ENCODE measurements around the gene TTC7B. TPM values are rescaled to one million over a fixed set of nuclear protein-coding genes. Genes with fewer than 3 reads are reported as not detected.

Gene TTC7B
- total and polyA plus RNA-seq, 9 of the 15 experiments (the other 6 are each of a cell fraction or from before 2014, with no cell fraction given) = 2.2 to 77.2 (median 36.7) TPM

DNA sequence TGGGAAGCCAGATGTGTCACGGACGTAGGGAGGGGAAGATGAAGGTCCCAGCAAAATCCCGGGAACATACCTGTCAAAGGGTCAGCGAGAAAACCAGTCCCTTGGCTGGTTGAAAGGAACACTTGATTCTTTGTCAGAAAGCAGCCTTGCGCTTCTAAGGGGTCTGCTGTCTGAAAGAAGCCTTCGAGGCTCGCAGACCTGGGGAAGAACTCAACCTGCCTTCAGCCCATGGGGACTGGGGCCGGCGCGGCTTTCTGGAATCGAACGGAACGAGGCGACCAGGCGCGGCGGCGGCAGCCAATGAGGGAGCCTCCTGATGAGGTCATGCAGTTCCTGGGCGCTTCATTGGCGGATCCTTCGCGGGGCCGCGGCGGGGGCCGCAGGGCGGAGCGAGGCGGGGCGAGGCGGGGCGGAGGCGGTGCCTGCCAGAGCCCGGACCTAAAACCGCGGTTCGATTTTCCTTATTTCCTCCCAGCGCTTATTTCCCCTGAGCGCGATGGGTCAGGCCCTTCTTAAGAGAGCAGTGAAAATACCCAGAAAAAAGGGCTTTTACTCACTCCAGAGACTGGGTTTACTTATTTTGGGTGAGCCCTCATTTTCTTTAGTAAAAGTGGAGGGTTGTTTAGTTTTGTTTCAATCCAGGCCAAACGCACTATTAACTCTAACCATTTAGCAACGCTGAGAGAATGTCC, 11.8 kb upstream of the TTC7B start (continued):
- TF ChIP-seq, protein P1, sequence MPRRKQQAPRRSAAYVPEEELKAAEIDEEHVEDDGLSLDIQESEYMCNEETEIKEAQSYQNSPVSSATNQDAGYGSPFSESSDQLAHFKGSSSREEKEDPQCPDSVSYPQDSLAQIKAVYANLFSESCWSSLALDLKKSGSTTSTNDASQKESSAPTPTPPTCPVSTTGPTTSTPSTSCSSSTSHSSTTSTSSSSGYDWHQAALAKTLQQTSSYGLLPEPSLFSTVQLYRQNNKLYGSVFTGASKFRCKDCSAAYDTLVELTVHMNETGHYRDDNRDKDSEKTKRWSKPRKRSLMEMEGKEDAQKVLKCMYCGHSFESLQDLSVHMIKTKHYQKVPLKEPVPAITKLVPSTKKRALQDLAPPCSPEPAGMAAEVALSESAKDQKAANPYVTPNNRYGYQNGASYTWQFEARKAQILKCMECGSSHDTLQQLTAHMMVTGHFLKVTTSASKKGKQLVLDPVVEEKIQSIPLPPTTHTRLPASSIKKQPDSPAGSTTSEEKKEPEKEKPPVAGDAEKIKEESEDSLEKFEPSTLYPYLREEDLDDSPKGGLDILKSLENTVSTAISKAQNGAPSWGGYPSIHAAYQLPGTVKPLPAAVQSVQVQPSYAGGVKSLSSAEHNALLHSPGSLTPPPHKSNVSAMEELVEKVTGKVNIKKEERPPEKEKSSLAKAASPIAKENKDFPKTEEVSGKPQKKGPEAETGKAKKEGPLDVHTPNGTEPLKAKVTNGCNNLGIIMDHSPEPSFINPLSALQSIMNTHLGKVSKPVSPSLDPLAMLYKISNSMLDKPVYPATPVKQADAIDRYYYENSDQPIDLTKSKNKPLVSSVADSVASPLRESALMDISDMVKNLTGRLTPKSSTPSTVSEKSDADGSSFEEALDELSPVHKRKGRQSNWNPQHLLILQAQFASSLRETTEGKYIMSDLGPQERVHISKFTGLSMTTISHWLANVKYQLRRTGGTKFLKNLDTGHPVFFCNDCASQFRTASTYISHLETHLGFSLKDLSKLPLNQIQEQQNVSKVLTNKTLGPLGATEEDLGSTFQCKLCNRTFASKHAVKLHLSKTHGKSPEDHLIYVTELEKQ (CRISPR knock-in tag; IDR thresholded peaks at IDR 0.05) = no peak
- no peak for TF ChIP-seq PRMT5 (CRISPR knock-in tag; IDR thresholded peaks at IDR 0.05)
- TF ChIP-seq ZNF324 (CRISPR knock-in tag; IDR thresholded peaks at IDR 0.05) = no peak
- TF ChIP-seq, protein P2, sequence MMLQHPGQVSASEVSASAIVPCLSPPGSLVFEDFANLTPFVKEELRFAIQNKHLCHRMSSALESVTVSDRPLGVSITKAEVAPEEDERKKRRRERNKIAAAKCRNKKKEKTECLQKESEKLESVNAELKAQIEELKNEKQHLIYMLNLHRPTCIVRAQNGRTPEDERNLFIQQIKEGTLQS (IDR thresholded peaks at IDR 0.05) = peak; percentile 76
- TF ChIP-seq, protein P2 (CRISPR knock-in tag; conservative IDR thresholded peaks at IDR 0.05) = no peak
- no peak for TF ChIP-seq ZNF217 (CRISPR knock-in tag; IDR thresholded peaks at IDR 0.05)
- TF ChIP-seq MYC (IDR thresholded peaks at IDR 0.05; ENCODE audit: low read depth, low read length) = peak; percentile 45
- TF ChIP-seq MYC (CRISPR knock-in tag; IDR thresholded peaks at IDR 0.05; ENCODE audit: borderline replicate concordance, low read depth) = no peak
- TF ChIP-seq, protein P3, sequence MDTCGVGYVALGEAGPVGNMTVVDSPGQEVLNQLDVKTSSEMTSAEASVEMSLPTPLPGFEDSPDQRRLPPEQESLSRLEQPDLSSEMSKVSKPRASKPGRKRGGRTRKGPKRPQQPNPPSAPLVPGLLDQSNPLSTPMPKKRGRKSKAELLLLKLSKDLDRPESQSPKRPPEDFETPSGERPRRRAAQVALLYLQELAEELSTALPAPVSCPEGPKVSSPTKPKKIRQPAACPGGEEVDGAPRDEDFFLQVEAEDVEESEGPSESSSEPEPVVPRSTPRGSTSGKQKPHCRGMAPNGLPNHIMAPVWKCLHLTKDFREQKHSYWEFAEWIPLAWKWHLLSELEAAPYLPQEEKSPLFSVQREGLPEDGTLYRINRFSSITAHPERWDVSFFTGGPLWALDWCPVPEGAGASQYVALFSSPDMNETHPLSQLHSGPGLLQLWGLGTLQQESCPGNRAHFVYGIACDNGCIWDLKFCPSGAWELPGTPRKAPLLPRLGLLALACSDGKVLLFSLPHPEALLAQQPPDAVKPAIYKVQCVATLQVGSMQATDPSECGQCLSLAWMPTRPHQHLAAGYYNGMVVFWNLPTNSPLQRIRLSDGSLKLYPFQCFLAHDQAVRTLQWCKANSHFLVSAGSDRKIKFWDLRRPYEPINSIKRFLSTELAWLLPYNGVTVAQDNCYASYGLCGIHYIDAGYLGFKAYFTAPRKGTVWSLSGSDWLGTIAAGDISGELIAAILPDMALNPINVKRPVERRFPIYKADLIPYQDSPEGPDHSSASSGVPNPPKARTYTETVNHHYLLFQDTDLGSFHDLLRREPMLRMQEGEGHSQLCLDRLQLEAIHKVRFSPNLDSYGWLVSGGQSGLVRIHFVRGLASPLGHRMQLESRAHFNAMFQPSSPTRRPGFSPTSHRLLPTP (IDR thresholded peaks at IDR 0.05; ENCODE audit: borderline replicate concordance, extremely low read depth, insufficient read length) = no peak
- no peak for TF ChIP-seq ZKSCAN1 (IDR thresholded peaks at IDR 0.05; ENCODE audit: low read depth, low read length)
- no peak for TF ChIP-seq RAD21 (CRISPR knock-in tag; conservative IDR thresholded peaks at IDR 0.05 in 1 of 2, IDR thresholded peaks at IDR 0.05 in 1 of 2)
- TF ChIP-seq, protein P4, sequence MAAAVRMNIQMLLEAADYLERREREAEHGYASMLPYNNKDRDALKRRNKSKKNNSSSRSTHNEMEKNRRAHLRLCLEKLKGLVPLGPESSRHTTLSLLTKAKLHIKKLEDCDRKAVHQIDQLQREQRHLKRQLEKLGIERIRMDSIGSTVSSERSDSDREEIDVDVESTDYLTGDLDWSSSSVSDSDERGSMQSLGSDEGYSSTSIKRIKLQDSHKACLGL (CRISPR knock-in tag; IDR thresholded peaks at IDR 0.05; ENCODE audit: borderline replicate concordance, poor library complexity, severe bottlenecking) = no peak
- no peak for TF ChIP-seq RFX5 (IDR thresholded peaks at IDR 0.05; ENCODE audit: low read depth, low read length)
- no peak for TF ChIP-seq BDP1 (IDR thresholded peaks at IDR 0.05; ENCODE audit: insufficient read depth, insufficient read length)
- peak; percentile 85 for TF ChIP-seq POLR2A (conservative IDR thresholded peaks at IDR 0.05)
- no peak for TF ChIP-seq HLTF (IDR thresholded peaks at IDR 0.05)
- no peak for TF ChIP-seq MAFK (IDR thresholded peaks at IDR 0.05; ENCODE audit: low read length)
- no peak for TF ChIP-seq PYGO2 (tag; IDR thresholded peaks at IDR 0.05)
- TF ChIP-seq NR2C2 (CRISPR knock-in tag; IDR thresholded peaks at IDR 0.05) = no peak
- TF ChIP-seq NR2C2 (tag; IDR thresholded peaks at IDR 0.05) = no peak
- no peak for TF ChIP-seq ZNF785 (CRISPR knock-in tag; IDR thresholded peaks at IDR 0.05)

All from K562 (cell line).